Activated T-cell treated with anti-CD3 and anti-CD28 coated beads for 4 hours (primary cell): ENCODE measurements around the gene KRT13.

Source experiments
- DNase-seq: peaks from one replicate; pipeline ENCODE4 v3.0.0-alpha.2; 2020

The KRT13 gene

DNA sequence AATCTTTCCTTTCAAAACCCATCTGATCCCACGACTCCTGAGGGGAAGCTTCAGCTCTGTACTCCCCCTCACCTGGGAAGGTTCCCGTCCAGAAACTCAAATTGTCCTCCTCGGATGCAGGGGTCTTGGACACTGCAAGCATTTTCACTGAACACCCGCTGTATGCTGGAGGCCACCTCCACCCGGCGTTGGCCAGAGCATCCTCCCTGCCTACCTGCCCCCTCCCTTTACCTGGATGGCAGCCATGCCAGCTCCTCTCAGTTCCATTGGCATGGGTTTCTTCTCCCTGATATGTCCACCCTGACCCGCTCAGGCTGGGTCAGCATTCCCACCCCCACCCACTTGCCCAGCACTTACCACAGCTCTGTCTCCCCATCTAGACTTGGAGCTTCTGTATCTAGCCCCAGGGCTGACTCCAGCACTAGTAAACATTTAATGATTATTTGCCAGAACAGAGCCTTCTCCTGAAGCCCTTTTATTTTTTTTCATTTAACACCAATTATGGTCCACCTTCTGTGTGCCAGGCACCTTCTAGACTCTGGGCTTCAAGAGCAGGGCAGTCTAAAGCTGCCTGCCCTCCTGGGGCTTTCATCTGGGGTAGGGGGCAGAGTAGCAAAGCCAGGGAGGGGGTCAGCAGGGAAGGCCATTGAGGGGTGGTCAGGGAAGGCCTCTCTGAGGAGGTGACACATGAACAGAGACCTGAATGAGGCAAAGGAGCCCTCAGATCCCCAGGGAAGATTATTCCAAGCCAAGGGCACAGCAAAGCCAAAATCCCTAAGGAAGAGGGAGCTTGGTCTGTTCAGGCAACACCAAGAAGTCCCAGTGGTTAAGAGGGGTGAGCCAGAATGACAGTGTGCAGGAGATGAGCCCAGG, 31.6 kb upstream of the KRT13 start:
- DNase-seq = no peak

DNA sequence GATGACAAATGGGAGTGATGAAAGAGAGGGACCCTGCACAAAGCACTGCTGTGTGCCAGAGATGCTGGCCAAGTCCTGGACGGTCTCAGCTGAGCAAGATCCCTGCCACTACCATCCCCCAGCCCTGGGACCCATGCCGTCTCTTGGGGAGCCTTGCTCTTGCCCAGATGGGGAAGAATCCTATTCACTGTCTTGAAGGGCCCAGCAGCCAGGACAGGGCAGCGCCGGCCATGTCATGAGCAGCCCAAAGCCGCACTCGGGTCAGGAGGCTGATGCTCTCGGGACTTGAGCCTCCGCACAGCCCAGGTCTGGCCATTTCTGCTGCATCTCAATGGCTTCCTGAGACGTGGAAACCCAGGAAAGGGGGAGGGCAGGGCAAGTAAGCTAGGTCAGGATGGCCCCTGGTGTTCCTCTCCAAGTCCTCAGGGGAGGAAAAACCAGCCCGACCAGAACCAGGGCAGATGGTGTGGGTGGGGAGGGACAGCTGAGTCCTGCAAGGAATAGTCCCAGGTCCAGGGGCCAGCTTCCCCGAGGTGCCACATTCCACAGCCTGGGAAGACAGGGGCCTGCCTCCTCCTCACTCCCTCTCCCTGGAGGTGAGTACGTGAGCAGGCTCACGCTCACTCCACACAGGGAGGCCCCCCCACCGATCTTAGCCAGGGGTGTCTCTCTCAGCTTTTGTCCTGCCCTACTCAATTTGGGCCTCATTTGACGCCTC, 30.5 kb upstream of the KRT13 start:
- no peak for DNase-seq

- DNase-seq = no peak
Observed at GRCh38 chr17:41534899-41535546, 29.6 kb upstream of the KRT13 start.

GRCh38 chr17:41533613-41534012, 28.2 kb upstream of the KRT13 start:
- DNase-seq = no peak

GRCh38 chr17:41532947-41533570, 27.6 kb upstream of the KRT13 start:
- DNase-seq = no peak

- no peak for DNase-seq
Observed at GRCh38 chr17:41531993-41532392, 26.6 kb upstream of the KRT13 start.

- DNase-seq = no peak
Observed at GRCh38 chr17:41530062-41531048, 24.9 kb upstream of the KRT13 start.

GRCh38 chr17:41529491-41529915, 24.1 kb upstream of the KRT13 start:
- no peak for DNase-seq

DNA sequence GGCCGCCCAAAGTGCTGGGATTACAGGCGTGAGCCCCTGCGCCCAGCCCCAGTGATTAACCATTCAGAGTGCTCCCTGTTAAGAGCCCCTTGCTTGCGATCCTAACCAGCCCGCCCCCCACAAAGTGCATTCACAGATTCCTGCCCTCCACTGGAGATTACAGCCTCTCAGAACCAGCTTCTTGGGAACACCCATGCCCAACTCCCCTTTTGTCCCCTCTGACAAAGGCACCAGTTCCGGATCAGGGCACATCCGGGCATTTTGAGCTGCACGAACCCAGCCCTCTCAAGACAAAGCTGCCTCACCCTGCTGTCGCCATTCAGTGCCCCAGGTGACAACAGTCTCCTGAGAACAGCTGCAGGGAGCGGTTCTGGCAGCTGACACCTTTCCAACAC, 23.5 kb upstream of the KRT13 start:
- DNase-seq = no peak

DNA sequence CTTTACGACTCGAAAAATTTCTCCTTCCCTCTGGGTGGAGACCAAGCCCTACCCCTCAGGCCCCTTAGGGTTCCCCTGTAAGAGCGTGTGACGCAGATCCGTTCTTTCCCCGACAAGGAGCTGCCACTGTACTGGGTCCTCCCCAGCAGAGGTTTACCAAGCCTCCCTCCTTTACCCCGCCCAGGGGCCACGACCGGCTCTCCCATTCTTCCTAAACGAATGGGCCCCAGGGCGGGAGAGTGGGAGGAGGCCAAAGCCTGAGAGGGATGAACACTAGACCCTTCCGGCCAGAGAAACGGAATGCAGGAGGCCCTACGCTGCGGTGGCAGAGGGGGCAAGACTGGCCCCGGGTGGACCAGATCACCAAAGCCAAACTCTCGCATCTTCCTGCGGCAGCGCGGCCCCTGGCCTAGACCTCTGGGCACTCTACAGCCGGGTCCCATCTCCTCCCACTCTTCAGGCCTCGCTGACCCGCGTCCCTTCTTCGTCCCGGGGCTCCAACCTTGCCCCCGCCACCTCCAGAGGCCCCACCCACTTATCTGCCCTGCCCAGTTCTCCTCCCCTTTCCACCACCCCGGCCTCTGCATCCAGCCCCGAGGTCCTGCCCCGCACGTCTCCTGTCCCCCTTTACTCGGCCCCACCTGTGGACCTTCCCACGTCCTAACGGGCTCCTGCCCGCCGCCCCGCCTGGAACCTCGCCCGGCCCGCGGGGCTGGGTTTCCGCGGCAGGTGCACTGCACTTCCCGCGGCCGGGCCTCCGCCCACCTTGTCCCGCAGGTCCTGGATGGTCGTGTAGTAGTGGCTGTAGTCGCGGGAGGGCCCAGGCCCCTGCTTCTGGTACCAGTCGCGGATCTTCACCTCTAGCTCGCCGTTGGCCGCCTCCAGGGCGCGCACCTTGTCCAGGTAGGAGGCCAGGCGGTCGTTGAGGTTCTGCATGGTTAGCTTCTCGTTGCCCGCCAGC, 21.9 kb upstream of the KRT13 start:
- DNase-seq = no peak

- DNase-seq = no peak
Observed at GRCh38 chr17:41524261-41524660, 18.8 kb upstream of the KRT13 start.

DNA sequence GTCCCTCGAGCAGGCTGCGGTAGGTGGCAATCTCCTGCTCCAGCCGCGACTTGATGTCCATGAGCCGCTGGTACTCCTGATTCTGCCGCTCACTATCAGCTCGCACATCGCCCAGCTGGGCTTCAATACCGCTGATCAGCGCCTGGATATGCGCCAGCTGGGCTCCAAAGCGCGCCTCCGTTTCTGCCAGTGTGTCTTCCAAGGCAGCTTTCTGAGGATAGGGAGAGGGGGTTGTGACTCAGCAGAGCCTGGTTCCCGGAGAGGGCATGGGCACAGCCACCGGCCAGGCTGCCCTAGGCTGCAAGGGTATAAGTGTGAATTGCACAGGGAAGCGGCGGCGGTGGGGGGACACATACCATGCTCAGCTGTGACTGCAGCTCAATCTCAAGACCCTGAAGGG, 18.4 kb upstream of the KRT13 start:
- DNase-seq = no peak

DNA sequence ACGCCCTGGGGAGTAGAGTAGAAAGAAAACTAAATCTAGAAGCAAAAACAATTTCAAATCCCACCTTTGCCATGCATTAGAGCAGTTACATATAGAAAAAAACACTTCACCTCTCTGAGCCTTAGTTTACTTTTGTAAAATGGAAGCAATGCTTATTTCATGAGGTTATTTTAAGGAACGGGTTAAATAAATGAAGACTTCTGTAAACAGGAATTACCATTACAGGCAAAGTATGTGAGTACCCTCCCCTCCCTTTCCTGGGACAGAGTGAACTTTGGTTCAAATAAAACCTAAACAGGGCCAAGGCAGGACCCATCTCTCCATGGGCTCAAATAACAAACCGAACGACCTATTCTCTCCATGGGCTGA, 17.8 kb upstream of the KRT13 start:
- no peak for DNase-seq

- DNase-seq = no peak
Observed at GRCh38 chr17:41522301-41523224, 17.2 kb upstream of the KRT13 start.

DNA sequence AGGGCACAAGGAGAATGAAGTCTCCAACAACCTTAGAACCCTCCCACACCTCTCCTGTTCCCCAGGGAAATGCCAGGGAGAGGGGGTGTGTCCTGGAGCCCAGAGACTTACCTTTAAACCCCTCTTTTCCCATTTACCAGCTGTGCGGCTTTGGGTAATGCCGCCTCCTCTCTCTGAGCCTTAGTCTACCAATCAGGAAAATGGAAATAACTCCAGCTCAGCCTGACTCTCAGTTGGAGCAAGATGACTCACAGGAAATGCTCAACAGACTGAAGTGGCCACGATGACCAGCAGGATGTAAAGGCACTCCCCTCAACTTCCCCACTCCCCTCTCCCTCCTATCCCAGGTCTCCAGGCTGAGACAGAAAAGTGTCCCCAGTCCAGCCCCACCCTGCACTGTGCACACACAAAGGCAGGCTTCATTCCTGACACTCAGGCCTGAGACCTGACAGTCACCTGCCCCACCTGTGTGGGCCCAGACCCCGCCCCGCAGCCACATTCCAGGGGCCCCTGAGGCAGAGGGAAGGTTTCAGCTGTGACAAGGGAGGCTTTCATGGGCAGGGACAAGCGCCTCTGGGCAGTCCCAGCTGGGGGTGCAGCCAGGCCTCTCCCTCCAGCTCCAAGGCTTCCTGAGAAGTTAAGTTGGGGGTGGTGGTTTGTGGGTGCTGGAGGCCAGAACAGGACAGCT, 16.3 kb upstream of the KRT13 start:
- no peak for DNase-seq

DNA sequence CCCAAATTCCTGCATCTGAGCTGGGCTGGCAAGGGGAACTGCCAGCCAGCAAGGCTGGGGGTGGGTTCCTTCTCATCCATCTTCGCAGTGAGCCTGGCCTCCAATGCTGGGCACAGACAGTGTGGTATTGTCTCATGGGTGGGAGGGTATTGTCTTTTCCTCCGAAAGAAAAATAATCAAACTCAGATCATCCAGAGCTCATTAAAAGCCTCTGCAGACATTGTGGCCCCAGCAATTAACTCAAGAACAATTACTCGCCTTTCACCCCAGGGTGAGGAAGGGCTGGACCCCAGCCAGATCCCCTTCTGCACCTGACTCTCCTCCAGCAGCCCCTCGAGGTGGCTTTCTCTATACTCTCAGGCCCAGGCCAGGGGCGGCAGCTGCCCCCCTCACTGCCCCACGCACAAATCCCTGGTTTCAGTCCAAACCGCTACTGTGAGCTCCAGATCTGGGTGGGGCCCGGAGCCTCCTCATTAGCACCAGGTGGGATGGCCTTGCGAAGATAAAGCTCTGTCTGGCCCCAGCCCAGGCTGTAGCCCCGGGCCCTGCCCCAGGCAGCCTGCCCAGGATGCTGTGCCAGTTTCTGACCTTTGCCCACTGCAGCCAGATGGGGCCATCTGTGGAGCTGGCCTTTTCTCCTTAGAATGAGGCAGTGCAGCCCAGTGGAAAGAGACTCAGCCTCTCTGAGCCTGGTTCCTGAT, 15.6 kb upstream of the KRT13 start:
- DNase-seq = no peak

DNA sequence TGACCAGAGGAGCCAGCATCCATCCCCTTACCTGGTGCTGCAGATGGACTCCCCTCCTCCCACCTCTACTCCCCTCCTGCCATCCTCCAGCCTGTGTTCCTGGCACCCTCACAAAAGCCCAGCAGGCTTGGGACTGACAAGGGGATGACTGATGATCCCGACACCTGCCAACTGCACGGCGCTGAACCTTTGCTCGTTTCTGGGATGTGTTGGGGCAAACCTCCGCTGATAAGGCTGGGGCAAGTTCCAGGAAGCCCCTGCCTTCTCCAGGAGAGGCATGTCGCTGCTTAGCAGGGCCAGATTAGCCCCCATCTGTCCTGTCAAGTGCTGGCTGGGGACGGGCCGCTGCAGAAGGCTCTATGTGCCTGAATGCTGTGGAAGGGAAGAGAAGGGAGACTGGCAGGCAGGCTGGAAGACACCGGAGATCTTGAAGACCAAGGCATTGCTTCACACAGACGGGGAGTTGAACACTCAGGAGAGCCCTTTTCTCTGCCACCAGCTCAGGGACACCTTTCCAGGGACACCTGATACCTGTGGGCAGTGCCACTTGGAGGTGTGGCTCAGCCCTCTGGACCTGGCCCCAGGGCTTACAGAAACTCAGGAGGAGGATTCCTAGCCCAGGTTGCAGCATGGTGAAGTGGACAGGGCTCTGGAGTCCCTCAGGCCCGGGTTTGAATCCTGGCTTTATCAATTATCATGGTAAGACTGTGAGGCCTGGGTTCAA, 14.3 kb upstream of the KRT13 start:
- DNase-seq = no peak
